ENCODE data around the gene C21orf91.

- TF ChIP-seq, protein P1, sequence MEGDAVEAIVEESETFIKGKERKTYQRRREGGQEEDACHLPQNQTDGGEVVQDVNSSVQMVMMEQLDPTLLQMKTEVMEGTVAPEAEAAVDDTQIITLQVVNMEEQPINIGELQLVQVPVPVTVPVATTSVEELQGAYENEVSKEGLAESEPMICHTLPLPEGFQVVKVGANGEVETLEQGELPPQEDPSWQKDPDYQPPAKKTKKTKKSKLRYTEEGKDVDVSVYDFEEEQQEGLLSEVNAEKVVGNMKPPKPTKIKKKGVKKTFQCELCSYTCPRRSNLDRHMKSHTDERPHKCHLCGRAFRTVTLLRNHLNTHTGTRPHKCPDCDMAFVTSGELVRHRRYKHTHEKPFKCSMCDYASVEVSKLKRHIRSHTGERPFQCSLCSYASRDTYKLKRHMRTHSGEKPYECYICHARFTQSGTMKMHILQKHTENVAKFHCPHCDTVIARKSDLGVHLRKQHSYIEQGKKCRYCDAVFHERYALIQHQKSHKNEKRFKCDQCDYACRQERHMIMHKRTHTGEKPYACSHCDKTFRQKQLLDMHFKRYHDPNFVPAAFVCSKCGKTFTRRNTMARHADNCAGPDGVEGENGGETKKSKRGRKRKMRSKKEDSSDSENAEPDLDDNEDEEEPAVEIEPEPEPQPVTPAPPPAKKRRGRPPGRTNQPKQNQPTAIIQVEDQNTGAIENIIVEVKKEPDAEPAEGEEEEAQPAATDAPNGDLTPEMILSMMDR (conservative IDR thresholded peaks at IDR 0.05; ENCODE audit: low read depth in 2 of 2), result no peak
- TF ChIP-seq POLR2AphosphoS5 (IDR thresholded peaks at IDR 0.05; ENCODE audit: low read depth) (no peak), EZH2 (IDR thresholded peaks at IDR 0.05; ENCODE audit: low read depth, unreplicated experiment) (no peak), EZH2phosphoT487 (IDR thresholded peaks at IDR 0.05; ENCODE audit: unreplicated experiment) (no peak), REST (IDR thresholded peaks at IDR 0.05; ENCODE audit: unreplicated experiment) (no peak), NANOG (IDR thresholded peaks at IDR 0.05; ENCODE audit: borderline replicate concordance) (no peak), STAT1 (IDR thresholded peaks at IDR 0.05; ENCODE audit: unreplicated experiment) (no peak), JUNB (IDR thresholded peaks at IDR 0.05; ENCODE audit: unreplicated experiment) (no peak), CREB1 (CRISPR knock-in tag; IDR thresholded peaks at IDR 0.05; ENCODE audit: low read depth) (no peak), ZNF331 (CRISPR knock-in tag; IDR thresholded peaks at IDR 0.05; ENCODE audit: low read depth) (no peak), ZNF114 (CRISPR knock-in tag; IDR thresholded peaks at IDR 0.05) (no peak)
- TF ChIP-seq, protein P2, sequence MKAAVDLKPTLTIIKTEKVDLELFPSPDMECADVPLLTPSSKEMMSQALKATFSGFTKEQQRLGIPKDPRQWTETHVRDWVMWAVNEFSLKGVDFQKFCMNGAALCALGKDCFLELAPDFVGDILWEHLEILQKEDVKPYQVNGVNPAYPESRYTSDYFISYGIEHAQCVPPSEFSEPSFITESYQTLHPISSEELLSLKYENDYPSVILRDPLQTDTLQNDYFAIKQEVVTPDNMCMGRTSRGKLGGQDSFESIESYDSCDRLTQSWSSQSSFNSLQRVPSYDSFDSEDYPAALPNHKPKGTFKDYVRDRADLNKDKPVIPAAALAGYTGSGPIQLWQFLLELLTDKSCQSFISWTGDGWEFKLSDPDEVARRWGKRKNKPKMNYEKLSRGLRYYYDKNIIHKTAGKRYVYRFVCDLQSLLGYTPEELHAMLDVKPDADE (IDR thresholded peaks at IDR 0.05), result no peak
- TF ChIP-seq, protein P3, sequence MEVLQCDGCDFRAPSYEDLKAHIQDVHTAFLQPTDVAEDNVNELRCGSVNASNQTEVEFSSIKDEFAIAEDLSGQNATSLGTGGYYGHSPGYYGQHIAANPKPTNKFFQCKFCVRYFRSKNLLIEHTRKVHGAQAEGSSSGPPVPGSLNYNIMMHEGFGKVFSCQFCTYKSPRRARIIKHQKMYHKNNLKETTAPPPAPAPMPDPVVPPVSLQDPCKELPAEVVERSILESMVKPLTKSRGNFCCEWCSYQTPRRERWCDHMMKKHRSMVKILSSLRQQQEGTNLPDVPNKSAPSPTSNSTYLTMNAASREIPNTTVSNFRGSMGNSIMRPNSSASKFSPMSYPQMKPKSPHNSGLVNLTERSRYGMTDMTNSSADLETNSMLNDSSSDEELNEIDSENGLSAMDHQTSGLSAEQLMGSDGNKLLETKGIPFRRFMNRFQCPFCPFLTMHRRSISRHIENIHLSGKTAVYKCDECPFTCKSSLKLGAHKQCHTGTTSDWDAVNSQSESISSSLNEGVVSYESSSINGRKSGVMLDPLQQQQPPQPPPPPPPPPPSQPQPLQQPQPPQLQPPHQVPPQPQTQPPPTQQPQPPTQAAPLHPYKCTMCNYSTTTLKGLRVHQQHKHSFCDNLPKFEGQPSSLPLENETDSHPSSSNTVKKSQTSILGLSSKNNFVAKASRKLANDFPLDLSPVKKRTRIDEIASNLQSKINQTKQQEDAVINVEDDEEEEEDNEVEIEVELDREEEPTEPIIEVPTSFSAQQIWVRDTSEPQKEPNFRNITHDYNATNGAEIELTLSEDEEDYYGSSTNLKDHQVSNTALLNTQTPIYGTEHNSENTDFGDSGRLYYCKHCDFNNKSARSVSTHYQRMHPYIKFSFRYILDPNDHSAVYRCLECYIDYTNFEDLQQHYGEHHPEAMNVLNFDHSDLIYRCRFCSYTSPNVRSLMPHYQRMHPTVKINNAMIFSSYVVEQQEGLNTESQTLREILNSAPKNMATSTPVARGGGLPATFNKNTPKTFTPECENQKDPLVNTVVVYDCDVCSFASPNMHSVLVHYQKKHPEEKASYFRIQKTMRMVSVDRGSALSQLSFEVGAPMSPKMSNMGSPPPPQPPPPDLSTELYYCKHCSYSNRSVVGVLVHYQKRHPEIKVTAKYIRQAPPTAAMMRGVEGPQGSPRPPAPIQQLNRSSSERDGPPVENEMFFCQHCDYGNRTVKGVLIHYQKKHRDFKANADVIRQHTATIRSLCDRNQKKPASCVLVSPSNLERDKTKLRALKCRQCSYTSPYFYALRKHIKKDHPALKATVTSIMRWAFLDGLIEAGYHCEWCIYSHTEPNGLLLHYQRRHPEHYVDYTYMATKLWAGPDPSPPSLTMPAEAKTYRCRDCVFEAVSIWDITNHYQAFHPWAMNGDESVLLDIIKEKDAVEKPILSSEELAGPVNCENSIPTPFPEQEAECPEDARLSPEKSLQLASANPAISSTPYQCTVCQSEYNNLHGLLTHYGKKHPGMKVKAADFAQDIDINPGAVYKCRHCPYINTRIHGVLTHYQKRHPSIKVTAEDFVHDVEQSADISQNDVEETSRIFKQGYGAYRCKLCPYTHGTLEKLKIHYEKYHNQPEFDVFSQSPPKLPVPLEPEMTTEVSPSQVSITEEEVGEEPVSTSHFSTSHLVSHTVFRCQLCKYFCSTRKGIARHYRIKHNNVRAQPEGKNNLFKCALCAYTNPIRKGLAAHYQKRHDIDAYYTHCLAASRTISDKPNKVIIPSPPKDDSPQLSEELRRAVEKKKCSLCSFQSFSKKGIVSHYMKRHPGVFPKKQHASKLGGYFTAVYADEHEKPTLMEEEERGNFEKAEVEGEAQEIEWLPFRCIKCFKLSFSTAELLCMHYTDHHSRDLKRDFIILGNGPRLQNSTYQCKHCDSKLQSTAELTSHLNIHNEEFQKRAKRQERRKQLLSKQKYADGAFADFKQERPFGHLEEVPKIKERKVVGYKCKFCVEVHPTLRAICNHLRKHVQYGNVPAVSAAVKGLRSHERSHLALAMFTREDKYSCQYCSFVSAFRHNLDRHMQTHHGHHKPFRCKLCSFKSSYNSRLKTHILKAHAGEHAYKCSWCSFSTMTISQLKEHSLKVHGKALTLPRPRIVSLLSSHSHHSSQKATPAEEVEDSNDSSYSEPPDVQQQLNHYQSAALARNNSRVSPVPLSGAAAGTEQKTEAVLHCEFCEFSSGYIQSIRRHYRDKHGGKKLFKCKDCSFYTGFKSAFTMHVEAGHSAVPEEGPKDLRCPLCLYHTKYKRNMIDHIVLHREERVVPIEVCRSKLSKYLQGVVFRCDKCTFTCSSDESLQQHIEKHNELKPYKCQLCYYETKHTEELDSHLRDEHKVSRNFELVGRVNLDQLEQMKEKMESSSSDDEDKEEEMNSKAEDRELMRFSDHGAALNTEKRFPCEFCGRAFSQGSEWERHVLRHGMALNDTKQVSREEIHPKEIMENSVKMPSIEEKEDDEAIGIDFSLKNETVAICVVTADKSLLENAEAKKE (CRISPR knock-in tag; IDR thresholded peaks at IDR 0.05), result no peak
These were observed 20.4 kb downstream of the C21orf91 start for GRCh38 chr21:17798796-17799195.

Measured in GM23338 (cell line).